Hepatocyte (in vitro differentiated cells): ENCODE measurements around the gene HSPA9. TPM values are rescaled to one million over a fixed set of nuclear protein-coding genes. Genes with fewer than 3 reads are reported as not detected.

Source experiments
- DNase-seq: peaks from one replicate; pipeline ENCODE4 v3.0.0-alpha.2; 2016; ENCODE audit warnings: low spot score
- H2AFZ ChIP-seq: fragments of 200-600 bp; sonication (generic); 2 replicates; pipeline ENCODE4 v1.6.0; 2016; ENCODE audit warnings: antibody characterized with exemption, mild to moderate bottlenecking
- H3K27ac ChIP-seq: fragments of 200-600 bp; sonication (generic); 2 replicates; pipeline ENCODE4 v1.5.1; 2016; ENCODE audit warnings: mild to moderate bottlenecking
- H3K27me3 ChIP-seq: fragments of 200-600 bp; sonication (generic); 2 replicates; pipeline ENCODE4 v1.6.1; 2016
- H3K36me3 ChIP-seq: fragments of 200-600 bp; sonication (generic); replicated peaks from 2 replicates; pipeline ENCODE4 v1.5.1; 2016; ENCODE audit warnings: low read depth; ENCODE audit not compliant: insufficient read depth
- H3K4me1 ChIP-seq: fragments of 200-600 bp; sonication (generic); 2 replicates; pipeline ENCODE4 v1.5.1; 2016; ENCODE audit warnings: mild to moderate bottlenecking, moderate library complexity; ENCODE audit not compliant: insufficient read depth
- H3K4me2 ChIP-seq: fragments of 200-600 bp; sonication (generic); 2 replicates; pipeline ENCODE4 v1.6.0; 2016
- H3K4me3 ChIP-seq: fragments of 200-600 bp; sonication (generic); 2 replicates; pipeline ENCODE4 v1.5.1; 2016; ENCODE audit warnings: mild to moderate bottlenecking
- H3K79me2 ChIP-seq: fragments of 200-600 bp; sonication (generic); 2 replicates; pipeline ENCODE4 v1.6.0; 2017; ENCODE audit warnings: mild to moderate bottlenecking
- H3K9me2 ChIP-seq: fragments of 200-600 bp; sonication (generic); replicated peaks from 2 replicates; pipeline ENCODE4 v1.6.0; 2017; ENCODE audit warnings: mild to moderate bottlenecking; ENCODE audit not compliant: insufficient read depth
- H3K9me3 ChIP-seq: fragments of 200-600 bp; sonication (generic); 2 replicates; pipeline ENCODE4 v1.5.1; 2016; ENCODE audit warnings: low read depth, mild to moderate bottlenecking
- H4K20me1 ChIP-seq: fragments of 200-600 bp; sonication (generic); 2 replicates; pipeline ENCODE4 v1.6.0; 2016; ENCODE audit warnings: mild to moderate bottlenecking; ENCODE audit not compliant: insufficient read depth, poor library complexity, severe bottlenecking
- EZH2 ChIP-seq: fragments of 200-600 bp; sonication (generic); IDR thresholded peaks from 2 replicates; pipeline ENCODE4 v1.6.1; 2016; ENCODE audit warnings: antibody characterized with exemption, mild to moderate bottlenecking, borderline replicate concordance
- EZH2phosphoT487 ChIP-seq: fragments of 200-600 bp; sonication (generic); IDR thresholded peaks from one replicate; pipeline ENCODE4 v1.6.1; 2018; ENCODE audit warnings: antibody characterized with exemption, mild to moderate bottlenecking, low read depth, moderate library complexity; ENCODE audit not compliant: unreplicated experiment, severe bottlenecking
- WGBS: methylation state at CpG from one replicate; pipeline ENCODE4 v1.1.6; 2016; ENCODE audit warnings: low lambda C conversion rate; ENCODE audit errors: missing lambda C conversion rate; 5-methylcytosine and 5-hydroxymethylcytosine counted together
- polyA plus RNA-seq: library from polyadenylated mRNA; unstranded; fragments of >200 nt; fragmentation: Nextera tagmentation; extraction: Ambion mirVana; gene quantifications from 2 replicates; pipeline ENCODE4 v1.2.1, GENCODE V29; 2016
- total RNA-seq: library from RNA; depleted of rRNA; stranded (reverse); fragments of >200 nt; gene quantifications from 2 replicates; pipeline ENCODE4 v1.2.3, GENCODE V29; 2014
- TF ChIP-seq, protein P1 (sequence below): fragments of 200-600 bp; sonication (generic); IDR thresholded peaks from 2 replicates; pipeline ENCODE4 v1.5.1; 2016; ENCODE audit warnings: antibody characterized with exemption, mild to moderate bottlenecking; ENCODE audit not compliant: poor library complexity

The HSPA9 gene
- total and polyA plus RNA-seq, 2 experiments from 2014 or later: 211 to 383 TPM

DNA sequence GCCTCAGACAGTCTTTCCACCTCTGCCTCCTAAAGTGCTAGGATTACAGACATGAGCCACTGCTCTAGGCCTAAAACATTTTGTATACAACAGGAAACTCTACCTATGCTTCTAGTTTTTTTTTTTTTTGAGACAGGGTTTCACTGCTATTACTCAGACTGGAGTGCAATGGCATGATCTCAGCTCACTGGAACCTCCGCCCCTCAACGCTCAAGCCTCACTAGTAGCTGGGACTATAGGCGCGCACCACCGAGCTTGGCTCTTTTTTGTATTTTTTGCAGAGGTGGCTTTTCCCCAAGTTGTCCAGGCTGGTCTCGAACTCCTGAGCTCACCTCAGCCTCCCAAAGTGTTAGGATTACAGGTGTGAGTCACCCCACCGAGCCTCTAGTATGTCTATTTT, 5.4 kb downstream of the HSPA9 start:
- Histone ChIP-seq H3K4me2 (peak overlapping the region; percentile 29), H3K36me3 (no peaks in the 10 kb centered on the region), H2AFZ (no peak overlapping the region), H4K20me1 (peaks cover 17% of the 10 kb centered on the region), H3K27ac (no peak overlapping the region), H3K27me3 (no peaks in the 10 kb centered on the region), H3K79me2 (peaks cover 86% of the 10 kb centered on the region), H3K9me3 (no peaks in the 10 kb centered on the region), H3K9me2 (no peaks in the 10 kb centered on the region), H3K4me3 (no peak overlapping the region), H3K4me1 (peaks cover 13% of the 10 kb centered on the region)
- WGBS: 96% methylated on average over 7 of the region's 7 CpGs
- TF ChIP-seq, protein P1, sequence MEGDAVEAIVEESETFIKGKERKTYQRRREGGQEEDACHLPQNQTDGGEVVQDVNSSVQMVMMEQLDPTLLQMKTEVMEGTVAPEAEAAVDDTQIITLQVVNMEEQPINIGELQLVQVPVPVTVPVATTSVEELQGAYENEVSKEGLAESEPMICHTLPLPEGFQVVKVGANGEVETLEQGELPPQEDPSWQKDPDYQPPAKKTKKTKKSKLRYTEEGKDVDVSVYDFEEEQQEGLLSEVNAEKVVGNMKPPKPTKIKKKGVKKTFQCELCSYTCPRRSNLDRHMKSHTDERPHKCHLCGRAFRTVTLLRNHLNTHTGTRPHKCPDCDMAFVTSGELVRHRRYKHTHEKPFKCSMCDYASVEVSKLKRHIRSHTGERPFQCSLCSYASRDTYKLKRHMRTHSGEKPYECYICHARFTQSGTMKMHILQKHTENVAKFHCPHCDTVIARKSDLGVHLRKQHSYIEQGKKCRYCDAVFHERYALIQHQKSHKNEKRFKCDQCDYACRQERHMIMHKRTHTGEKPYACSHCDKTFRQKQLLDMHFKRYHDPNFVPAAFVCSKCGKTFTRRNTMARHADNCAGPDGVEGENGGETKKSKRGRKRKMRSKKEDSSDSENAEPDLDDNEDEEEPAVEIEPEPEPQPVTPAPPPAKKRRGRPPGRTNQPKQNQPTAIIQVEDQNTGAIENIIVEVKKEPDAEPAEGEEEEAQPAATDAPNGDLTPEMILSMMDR: no peak
- TF ChIP-seq EZH2 (no peak), EZH2phosphoT487 (no peak)
- DNase-seq: no peak

DNA sequence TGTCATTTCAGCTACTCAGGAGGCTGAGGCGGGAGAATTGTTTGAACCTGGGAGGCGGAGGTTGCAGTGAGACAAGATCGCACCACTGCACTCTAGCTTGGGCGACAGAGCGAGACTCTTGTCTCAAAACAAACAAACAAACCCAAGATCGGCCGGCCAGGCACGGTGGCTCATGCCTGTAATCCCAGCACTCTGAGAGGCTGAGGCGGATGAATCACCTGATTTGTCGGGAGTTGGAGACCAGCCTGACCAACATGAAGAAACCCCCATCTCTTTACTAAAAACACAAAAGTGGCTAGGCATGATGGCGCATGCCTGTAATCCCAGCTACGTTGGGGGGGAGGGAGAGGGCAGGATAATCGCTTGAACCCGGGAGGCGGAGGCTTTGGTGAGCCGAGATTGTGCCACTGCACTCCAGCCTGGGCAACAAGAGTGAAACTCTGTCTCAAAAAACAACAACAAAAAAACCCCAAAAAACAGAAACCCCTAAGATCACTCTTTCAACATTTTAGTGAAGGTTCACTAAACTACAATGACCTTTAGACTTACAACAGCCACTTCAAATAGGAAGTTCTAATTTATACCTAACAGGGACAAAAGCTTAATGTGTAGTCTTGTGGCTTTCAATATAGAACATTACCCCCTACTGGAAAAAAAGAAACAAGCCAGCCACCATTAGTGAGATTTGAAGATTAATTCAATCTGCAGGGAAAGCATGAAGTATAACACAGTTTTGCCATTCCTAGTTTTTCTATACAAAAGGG, 7.0 kb downstream of the HSPA9 start:
- TF ChIP-seq EZH2 (no peak), EZH2phosphoT487 (no peak)
- TF ChIP-seq, protein P1: no peak
- H3K79me2 ChIP-seq: peaks cover 86% of the 10 kb centered on the region
- 85% methylated on average over 16 of the region's 16 CpGs for WGBS
- no peak overlapping the region for H3K4me2 ChIP-seq
- H3K27me3 ChIP-seq: no peaks in the 10 kb centered on the region
- H3K4me1 ChIP-seq: peaks cover 7% of the 10 kb centered on the region
- peaks cover 20% of the 10 kb centered on the region for H4K20me1 ChIP-seq
- H2AFZ ChIP-seq: no peak overlapping the region
- peak overlapping the region; percentile 11 for H3K27ac ChIP-seq
- DNase-seq: no peak
- no peak overlapping the region for H3K4me3 ChIP-seq
- no peaks in the 10 kb centered on the region for H3K9me2 ChIP-seq
- H3K36me3 ChIP-seq: no peaks in the 10 kb centered on the region
- no peaks in the 10 kb centered on the region for H3K9me3 ChIP-seq

GRCh38 chr5:138566792-138567191, 8.4 kb downstream of the HSPA9 start:
- DNase-seq: no peak
- H3K27me3 ChIP-seq: no peaks in the 10 kb centered on the region
- no peak overlapping the region for H3K4me2 ChIP-seq
- H3K4me3 ChIP-seq: no peak overlapping the region
- peaks cover 80% of the 10 kb centered on the region for H3K79me2 ChIP-seq
- 83% methylated on average over 3 of the region's 3 CpGs for WGBS
- no peaks in the 10 kb centered on the region for H3K36me3 ChIP-seq
- no peak overlapping the region for H2AFZ ChIP-seq
- H4K20me1 ChIP-seq: peaks cover 27% of the 10 kb centered on the region
- TF ChIP-seq EZH2 (no peak), EZH2phosphoT487 (no peak)
- TF ChIP-seq, protein P1: no peak
- H3K9me3 ChIP-seq: no peaks in the 10 kb centered on the region
- H3K27ac ChIP-seq: no peak overlapping the region
- no peaks in the 10 kb centered on the region for H3K9me2 ChIP-seq
- peaks cover 7% of the 10 kb centered on the region for H3K4me1 ChIP-seq
